GM21381 (cell line): ENCODE measurements around the gene MYMK.
"Not testable (repeated sequence)": the region's sequence is repeated elsewhere in the genome, so short reads cannot be mapped to it uniquely, and the experiment has no call there.

Experiments used
- ATAC-seq: cut with Tn5 transposase; IDR thresholded peaks from one replicate; pipeline ENCODE4 v1.9.1; 2021; ENCODE audit warnings: mild to moderate bottlenecking, moderate library complexity; ENCODE audit not compliant: unreplicated experiment

Gene MYMK, protein sequence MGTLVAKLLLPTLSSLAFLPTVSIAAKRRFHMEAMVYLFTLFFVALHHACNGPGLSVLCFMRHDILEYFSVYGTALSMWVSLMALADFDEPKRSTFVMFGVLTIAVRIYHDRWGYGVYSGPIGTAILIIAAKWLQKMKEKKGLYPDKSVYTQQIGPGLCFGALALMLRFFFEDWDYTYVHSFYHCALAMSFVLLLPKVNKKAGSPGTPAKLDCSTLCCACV

DNA sequence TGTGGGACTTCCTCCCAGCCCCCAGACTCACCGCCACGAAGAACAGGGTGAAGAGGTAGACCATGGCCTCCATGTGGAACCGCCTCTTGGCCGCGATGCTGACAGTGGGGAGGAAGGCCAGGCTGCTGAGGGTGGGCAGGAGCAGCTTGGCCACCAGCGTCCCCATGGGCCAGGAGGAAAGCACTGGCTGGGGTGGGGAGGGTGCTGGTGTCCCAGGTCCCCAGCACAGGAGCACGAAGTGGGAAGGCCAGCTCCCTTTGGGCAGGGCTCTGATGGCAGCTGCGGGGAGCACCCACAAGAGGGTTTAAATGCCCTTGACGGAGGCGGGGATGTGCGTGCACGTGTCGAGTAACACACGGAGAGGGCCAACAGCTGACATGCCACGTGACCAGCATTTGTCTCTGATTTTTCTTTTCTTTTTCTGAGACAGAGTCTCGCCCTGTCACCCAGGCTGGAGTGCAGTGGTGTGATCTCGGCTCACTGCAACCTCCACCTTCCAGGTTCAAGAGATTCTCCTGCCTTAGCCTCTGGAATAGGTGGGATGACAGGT, at the start of gene MYMK:
Gene MYMK, minus strand, starts transcription at position 281 of the 550 bp plus-strand sequence. Its CDS starts 115 bp downstream, at position 166.
- no peak for ATAC-seq

DNA sequence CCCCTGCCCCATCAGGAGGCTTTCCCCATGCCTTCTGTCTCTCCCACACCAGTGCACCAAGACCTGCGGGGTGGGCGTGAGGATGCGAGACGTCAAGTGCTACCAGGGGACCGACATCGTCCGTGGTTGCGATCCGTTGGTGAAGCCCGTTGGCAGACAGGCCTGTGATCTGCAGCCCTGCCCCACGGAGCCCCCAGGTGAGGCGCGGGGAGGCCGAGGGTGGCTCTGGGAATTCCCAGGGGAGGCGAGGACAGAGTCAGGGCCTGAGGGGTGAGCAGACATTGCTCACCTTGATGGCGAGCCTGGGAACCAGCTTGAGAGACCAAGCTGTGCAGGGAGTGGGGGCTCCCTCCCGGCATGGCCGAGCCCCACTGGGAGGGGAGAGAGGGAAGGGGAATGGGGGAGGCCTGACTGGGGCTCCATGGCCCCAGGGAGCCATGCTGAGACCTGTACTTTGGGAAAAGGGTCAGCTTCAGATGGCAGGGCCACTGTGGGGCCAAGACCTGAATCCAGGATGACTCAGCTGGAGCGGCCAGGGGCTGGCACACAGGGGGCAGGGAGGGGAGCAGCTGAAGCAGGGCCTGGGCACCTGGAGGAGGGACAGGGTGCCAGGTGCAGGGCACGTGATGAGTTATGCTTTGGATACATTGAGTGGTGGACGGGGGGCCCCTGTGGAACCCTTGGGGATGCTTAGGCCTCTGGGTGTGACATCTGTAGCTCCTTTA, 49.2 kb upstream of the MYMK start:
- no peak for ATAC-seq

DNA sequence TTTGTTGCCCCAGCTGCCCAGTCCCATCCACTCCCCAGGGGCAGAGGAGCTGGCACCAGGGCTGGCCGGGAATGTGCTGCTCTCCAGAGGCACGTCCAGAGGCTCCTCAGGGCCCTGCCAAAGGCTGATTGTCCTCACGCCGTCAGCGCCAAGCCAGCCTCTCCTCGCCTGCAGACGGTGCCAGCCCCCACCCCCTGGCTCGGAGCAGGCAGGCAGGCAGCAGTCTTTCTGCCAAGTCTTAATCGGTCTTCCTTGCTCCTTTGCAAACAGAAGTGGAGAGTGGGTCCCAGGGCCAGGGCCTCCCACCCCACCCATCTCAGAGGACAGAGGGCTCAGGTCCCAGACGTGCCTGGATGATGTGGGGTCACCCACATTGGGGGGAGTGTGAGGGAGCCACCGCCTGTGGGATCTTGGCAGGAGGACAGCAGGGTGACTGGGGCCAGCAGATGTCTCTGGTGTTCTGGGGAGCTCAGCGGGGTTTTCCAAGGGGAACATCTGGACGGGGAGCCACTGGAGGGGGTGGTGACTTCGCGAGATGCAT, 48.1 kb upstream of the MYMK start:
- ATAC-seq = no peak

DNA sequence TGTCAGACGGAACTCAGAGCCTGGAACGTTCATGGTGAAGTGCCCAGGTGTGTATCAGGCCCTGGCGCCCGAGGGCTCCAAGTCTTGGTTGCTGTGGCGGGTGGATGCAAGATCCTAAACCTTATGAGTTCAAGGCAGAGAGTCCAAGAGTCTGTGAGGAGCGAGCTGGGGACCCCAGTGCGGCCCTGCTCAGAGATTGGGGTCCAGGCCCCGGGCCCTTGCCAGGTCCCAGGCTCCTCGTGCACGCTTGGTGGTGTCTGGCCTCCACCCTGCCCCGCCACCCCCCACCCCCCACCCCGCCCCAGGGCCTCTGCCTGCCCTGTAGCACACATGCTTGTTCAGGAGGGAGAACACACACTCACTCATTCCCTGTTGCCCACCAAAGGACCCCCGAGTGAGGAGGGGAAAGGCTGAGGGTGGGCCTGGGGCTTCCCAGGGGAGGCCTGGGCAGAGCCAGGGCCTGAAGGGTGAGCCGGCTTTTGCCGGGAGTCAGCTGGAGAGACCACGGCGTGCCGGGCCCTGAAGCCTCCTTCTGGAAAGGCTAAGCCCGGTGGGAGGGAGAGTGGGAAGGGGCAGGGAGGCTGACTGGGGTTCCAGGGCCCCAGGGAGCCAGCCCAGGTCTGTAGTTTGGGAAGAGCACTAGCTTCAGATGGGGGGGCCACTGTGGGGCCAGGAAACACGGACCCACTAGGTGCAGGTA, 47.3 kb upstream of the MYMK start:
- no peak for ATAC-seq

DNA sequence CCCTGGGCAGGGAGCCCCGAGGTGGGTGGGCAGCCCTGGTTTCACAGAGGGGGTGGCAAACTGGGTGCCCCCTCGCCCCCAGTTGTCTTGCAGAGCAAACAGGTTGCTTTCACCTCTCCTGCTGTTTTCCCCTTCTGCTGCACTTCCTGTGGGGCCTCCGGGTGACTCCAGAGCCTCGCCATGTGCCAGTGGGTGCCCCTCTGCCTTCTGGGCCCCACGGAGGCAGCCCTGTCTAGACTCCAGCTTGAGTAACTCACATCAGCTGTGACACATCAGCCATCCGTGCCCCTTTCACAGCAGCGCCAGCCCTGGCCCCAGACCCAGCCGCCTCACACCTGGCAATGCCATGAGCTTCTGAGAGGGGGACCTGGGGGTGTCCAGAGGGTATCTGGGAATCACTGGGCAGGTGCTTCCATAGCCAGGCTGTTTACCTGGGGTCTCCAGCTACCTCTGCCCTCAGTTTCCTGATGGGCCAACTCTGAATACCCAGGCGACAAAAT, 46.7 kb upstream of the MYMK start:
- no peak for ATAC-seq

DNA sequence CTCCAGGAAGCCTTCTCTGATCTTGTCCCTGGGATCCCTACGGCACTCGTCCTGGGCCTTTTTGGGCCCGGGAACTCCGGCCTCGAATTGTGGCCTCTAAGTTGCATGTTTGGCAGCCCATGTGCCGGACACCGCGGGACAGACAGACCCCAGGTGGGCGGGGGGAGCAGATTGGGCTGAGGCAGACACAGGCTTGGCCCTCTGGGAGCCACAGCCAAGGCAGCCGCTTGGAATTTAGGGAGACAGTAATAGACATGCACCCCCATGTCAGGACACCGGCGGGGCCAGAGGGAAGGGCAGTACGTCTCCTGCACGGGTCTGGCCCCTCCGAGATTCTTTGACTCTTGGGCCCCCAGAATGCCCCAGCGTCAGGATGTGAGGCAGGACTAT, 45.9 kb upstream of the MYMK start:
- ATAC-seq = no peak

DNA sequence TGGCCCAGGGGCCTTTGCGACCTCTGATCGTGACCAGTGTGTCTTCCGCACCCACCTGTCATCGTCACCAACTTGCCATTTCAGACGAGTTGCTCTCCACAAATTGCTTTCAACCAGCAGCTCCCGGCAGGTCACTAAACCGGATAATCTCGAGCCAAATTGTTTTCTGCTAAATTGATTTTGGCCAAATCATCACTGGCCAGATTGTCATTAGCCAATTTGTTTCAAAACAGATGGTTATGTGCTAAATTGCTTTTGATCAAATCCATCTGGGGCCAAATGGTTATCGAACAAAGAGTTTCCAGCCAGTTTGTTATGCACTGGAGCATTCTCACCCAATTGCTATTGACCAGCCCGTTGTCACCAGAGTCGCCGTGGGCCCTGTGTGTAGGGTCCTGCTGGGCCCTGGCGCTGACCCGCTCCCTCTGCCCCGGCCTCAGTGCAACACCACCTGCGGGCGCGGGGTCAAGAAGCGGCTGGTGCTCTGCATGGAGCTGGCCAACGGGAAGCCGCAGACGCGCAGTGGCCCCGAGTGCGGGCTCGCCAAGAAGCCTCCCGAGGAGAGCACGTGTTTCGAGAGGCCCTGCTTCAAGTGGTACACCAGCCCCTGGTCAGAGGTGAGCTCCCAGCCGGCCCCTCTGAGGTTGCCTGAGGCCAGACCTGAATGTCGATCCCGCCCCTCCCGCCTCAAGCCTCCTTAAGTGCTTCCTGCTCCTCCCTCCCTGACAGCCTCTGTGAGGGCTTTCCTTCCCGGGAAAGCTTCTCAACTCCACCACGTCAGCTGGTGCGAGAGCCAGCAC, 45.3 kb upstream of the MYMK start:
- no peak for ATAC-seq

DNA sequence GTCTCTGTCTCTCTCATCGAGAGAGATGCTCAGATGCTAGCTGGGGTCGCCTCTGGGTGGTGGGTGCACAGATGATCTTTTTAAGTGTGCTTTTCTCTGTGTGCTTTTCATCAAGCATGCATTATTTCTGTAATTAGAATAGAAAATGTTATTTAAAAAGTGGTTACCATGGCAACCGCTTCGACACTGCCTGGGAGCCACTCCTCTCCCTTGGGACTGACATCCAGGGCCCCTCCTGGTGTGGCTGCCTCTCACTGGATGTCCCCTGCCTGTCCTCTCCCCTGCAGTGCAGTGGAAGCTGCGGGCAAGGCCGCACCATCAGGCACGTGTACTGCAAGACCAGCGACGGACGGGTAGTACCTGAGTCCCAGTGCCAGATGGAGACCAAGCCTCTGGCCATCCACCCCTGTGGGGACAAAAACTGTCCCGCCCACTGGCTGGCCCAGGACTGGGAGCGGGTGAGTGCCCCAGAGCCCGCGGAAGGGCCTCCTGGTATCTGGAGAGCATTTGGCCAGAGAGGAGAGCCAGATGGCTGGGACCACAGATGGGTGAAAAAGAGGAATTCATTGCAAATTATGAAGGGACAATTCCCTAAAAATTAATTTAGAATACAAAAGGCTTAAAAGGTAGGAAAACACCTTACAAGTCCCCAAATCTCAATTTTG, 44.5 kb upstream of the MYMK start:
- no peak for ATAC-seq

DNA sequence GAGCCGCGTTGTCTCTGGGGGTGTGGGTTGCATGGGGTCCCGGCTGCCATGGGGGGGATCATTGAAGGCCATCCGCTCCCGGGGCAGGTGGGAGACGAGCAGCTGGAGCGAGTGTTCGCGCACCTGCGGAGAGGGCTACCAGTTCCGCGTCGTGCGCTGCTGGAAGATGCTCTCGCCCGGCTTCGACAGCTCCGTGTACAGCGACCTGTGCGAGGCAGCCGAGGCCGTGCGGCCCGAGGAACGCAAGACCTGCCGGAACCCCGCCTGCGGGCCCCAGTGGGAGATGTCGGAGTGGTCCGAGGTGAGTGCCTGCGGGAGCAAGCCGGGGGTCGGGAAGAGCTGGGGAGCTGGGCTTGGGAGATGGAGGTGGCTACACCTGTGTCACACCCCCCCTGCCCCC, 43.4 kb upstream of the MYMK start:
- ATAC-seq = no peak

DNA sequence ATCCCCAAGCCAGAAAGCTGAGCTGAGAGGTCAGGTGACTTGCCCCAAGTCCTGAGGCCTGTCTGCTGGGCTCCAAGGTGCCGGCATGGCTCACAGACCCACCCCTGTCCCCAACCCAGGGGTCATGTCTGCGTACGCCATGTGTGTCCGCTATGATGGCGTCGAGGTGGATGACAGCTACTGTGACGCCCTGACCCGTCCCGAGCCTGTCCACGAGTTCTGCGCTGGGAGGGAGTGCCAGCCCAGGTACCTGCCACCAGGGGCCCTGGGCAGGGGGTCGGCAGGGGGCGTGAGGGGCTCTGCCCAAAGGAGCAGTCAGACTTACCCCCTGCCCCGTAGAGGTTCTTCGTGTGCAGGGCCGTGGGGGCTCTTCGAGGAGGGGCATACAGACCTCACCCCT, 42.1 kb upstream of the MYMK start:
- no peak for ATAC-seq

DNA sequence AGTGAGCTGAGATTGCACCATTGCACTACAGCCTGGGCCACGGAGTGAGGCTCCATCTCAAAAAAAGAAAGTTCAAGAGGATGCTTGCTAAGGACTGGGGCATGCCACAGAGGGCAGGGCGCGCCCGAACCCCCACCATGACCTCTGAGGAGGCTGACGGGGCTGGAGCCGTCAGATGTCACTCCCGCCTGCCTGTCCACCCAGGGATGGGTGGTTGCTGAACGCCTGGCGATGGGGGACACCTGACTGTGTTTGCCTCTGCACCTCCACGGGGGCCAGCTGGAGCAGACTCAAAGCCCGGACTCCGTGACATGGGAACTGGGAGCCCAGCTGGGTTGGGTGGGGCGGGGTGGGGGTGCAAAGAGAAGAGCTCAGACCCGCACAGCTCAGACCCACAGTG, 41.6 kb upstream of the MYMK start:
- no peak for ATAC-seq

DNA sequence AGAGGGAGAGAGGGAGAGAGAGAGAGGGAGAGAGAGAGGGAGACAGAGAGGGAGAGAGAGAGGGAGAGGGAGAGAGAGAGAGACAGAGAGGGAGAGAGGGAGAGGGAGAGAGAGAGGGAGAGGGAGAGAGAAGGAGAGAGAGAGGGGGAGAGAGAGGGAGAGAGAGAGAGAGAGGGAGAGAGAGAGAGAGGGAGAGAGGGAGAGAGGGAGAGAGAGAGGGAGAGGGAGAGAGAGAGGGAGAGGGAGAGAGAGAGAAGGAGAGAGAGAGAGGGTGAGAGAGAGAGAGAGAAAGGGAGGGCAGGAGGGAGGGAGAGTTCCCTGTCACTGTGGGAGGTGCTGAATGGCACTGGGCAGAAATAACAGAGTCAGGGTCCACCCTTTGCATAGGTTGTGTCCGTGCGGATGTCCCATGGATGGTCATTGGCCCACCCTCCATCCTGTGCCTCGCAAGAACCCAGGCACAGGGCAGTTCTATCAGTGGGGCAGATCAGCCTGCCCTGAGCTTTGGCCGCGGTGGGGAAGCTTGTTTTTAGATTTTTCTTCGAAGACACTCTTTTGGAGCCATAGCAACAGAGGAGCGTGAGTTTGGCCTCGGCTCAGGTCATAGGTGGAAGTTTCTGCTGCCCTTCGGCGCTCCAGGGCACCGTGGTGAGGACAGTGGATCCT, 39.8 kb upstream of the MYMK start:
- ATAC-seq = no peak

DNA sequence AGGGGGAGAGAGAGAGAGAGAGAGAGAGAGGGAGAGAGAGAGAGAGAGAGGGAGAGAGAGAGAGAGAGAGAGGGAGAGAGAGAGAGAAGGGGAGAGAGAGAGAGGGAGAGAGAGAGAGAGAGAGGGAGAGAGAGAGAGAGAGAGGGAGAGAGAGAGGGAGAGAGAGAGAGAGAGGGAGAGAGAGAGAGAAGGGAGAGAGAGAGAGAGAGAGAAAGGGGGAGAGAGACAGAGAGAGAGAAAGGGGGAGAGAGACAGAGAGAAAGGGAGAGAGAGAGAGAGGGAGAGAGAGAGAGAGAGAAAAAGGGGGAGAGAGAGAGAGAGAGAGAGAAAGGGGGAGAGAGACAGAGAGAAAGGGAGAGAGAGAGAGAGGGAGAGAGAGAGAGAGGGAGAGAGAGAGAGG, 39.1 kb upstream of the MYMK start:
- not testable (repeated sequence) for ATAC-seq

DNA sequence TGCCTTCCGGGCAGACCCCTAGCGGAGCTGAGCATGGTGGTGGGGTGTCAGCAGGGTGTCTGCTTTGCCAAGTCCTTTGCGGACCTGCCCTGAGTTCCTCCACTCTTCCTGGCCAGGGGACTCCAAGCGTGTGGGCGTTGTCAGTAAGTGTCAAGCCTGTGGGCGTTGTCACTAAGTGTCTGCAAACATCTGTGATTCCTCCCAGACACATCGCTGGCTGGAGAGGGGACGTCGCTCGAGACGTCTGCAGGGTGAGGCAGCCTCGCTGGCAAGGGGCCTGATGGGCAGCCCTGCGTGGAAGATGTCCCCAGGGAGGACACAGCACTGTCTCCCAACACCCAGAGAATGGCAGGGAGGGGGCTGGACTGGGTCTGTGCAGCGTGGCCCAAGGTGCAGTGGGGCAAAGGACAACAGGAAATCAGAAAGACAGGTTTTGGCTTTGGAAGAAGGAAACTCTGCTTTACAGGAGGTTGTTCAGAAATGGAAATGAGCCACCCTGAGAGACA, 38.6 kb upstream of the MYMK start:
- ATAC-seq = no peak

DNA sequence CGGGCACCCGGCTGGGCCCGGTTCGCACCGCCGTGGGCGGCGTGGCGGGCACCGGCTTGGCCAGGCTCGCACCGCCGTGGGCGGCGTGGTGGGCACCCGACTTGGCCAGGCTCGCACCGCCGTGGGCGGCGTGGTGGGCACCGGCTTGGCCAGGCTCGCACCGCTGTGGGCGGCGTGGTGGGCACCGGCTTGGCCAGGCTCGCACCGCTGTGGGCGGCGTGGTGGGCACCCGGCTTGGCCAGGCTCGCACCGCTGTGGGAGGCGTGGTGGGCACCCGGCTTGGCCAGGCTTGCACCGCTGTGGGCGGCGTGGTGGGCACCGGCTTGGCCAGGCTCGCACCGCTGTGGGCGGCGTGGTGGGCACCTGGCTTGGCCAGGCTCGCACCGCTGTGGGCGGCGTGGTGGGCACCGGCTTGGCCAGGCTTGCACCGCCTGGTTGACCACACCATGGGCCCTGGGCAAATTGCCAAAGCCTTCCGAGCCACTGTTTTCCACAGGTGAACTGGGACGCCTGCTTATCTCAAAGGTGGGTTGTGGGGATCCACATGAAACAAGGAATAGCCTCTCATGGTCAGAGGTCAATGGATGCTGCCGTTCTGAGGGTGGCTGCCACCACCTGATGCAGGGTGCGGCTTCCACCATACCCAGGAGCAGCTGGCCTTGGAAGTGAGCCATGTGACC, 38.0 kb upstream of the MYMK start:
- ATAC-seq = no peak

DNA sequence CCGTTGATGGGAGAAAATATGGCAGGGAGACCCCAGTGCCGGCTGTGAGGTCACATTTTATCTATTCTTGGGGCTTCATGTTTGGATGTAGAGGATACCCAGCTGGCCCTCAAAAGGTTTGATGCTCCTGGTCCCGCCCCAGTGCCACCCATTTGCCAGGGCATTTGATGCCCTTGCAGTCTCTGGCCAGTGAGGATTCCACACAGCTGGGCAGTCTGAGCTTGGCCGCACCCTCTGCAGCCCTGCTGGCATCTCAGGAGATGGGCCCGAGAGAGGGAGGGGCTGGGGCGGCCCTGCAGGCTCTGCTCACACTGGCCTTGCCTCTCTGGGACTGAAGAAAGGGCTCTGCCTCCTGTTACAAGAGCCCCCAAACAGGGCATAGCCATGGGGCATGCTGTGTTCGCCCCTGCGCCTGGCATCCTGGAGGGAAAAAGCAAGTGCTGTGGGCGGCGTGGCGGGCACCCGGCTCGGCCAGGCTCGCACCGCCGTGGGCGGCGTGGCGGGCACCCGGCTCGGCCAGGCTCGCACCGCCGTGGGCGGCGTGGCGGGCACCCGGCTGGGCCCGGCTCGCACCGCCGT, 37.3 kb upstream of the MYMK start:
- ATAC-seq = no peak

DNA sequence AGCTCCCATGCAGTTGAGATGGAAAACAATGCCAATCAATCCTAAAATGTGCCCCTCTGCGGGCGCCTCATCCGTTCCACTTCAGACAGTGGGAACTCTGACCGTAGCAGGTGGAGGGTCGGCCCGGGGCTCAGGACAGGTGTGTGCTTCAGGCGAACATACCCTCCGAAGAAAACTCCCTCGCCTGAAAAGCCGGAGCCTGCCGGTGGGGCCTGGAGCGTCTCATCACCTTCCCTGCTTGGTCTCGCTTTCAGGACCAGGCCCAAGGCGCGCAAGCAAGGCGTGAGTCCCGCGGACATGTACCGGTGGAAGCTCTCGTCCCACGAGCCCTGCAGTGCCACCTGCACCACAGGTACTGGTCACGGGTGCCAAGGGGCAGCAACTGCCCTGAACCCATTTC, 36.2 kb upstream of the MYMK start:
- no peak for ATAC-seq

DNA sequence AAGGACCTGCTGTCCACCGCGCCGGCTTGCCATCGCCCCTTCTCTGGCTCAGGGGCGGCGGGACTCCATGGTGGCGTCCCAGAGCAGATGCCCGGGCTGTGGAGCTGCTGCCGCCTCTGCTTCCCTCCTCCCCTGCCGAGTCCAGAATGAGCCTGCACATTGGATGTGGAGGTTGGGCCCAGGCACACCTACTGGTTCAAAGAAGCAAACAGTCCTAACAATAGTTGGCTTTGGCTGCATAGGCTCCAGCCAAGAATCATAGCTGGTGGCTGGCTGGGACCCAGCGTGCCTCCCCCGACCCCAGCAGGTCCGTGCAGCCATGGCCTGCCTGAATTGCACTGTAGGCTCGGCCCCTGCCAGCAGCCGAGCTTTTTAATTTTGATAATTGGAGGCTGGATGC, 35.6 kb upstream of the MYMK start:
- ATAC-seq = no peak
